NCI-H1105 treated with DMSO at 0.1 percent for 48 hours (cell line): ENCODE results near the gene UGT1A10.

ENCODE experiments used
- DNase-seq: peaks from one replicate; lab custom pipeline; 2025; lab: John Stamatoyannopoulos, UW

UGT1A10 gene

GRCh38 chr2:233803994-233804393 lies 167.7 kb downstream of the UGT1A10 start:
- DNase-seq: no peak

- no peak for DNase-seq
Observed at GRCh38 chr2:233807215-233807865, 171.1 kb downstream of the UGT1A10 start.

- no peak for DNase-seq
Observed at GRCh38 chr2:233807966-233808935, 172.0 kb downstream of the UGT1A10 start.

- no peak for DNase-seq
Observed at GRCh38 chr2:233810385-233810784, 174.1 kb downstream of the UGT1A10 start.

GRCh38 chr2:233811087-233811486 lies 174.8 kb downstream of the UGT1A10 start:
- no peak for DNase-seq

GRCh38 chr2:233811732-233812131 lies 175.5 kb downstream of the UGT1A10 start:
- DNase-seq: no peak

GRCh38 chr2:233813236-233814055 lies 177.2 kb downstream of the UGT1A10 start:
- DNase-seq: no peak

GRCh38 chr2:233814056-233814835 lies 178.0 kb downstream of the UGT1A10 start:
- no peak for DNase-seq

GRCh38 chr2:233815861-233816260 lies 179.6 kb downstream of the UGT1A10 start:
- DNase-seq: no peak

GRCh38 chr2:233816334-233816733 lies 180.1 kb downstream of the UGT1A10 start:
- DNase-seq: peak; percentile 33

- DNase-seq: no peak
Observed at GRCh38 chr2:233816771-233817170, 180.5 kb downstream of the UGT1A10 start.

- DNase-seq: no peak
Observed at GRCh38 chr2:233817361-233817911, 181.2 kb downstream of the UGT1A10 start.

- DNase-seq: no peak
Observed at GRCh38 chr2:233817995-233818638, 181.9 kb downstream of the UGT1A10 start.

- no peak for DNase-seq
Observed at GRCh38 chr2:233818639-233819621, 182.7 kb downstream of the UGT1A10 start.

GRCh38 chr2:233819884-233820773 lies 183.9 kb downstream of the UGT1A10 start:
- DNase-seq: no peak

- no peak for DNase-seq
Observed at GRCh38 chr2:233820774-233821105, 184.5 kb downstream of the UGT1A10 start.

GRCh38 chr2:233821196-233821595 lies 184.9 kb downstream of the UGT1A10 start:
- DNase-seq: no peak

- no peak for DNase-seq
Observed at GRCh38 chr2:233821709-233822100, 185.5 kb downstream of the UGT1A10 start.
